Chondrocyte (in vitro differentiated cells): Measurements from ENCODE around the gene MAX. TPM values are rescaled to one million over a fixed set of nuclear protein-coding genes. Genes with fewer than 3 reads are reported as not detected.

ENCODE experiments used
- DNase-seq: peaks from one replicate; pipeline ENCODE4 v3.0.0; 2021; ENCODE audit warnings: mixed read lengths, low spot score
- H3K27ac Mint-ChIP-seq: one replicate; pipeline ENCODE4 v1.8.0; 2021; ENCODE audit warnings: mild to moderate bottlenecking, moderate library complexity, mixed read lengths; ENCODE audit not compliant: unreplicated experiment
- H3K27me3 Mint-ChIP-seq: 2 replicates; pipeline ENCODE4 v1.8.0; 2021; ENCODE audit warnings: low read depth, mixed read lengths
- H3K36me3 Mint-ChIP-seq: 2 replicates; pipeline ENCODE4 v1.8.0; 2021; ENCODE audit warnings: low read depth, mixed read lengths
- H3K4me1 Mint-ChIP-seq: 2 replicates; pipeline ENCODE4 v1.8.0; 2021; ENCODE audit warnings: low read depth, mild to moderate bottlenecking, mixed read lengths
- H3K4me3 Mint-ChIP-seq: one replicate; pipeline ENCODE4 v1.8.0; 2021; ENCODE audit warnings: mild to moderate bottlenecking, moderate library complexity, mixed read lengths; ENCODE audit not compliant: unreplicated experiment
- H3K9me3 Mint-ChIP-seq: 2 replicates; pipeline ENCODE4 v1.8.0; 2021; ENCODE audit warnings: low read depth, mixed read lengths
- total RNA-seq: library from RNA; stranded (reverse); gene quantifications from 3 replicates; pipeline ENCODE4 v1.2.1, GENCODE V29; 2021
- TF ChIP-seq, protein P1 (sequence below): fragments of 200-600 bp; sonication (generic); IDR thresholded peaks from 2 replicates; pipeline ENCODE4 v1.5.0; 2021; ENCODE audit warnings: antibody characterized with exemption, mild to moderate bottlenecking, moderate library complexity

Gene MAX
- total RNA-seq, 1 donor from 2014 or later = 94.1 TPM

DNA sequence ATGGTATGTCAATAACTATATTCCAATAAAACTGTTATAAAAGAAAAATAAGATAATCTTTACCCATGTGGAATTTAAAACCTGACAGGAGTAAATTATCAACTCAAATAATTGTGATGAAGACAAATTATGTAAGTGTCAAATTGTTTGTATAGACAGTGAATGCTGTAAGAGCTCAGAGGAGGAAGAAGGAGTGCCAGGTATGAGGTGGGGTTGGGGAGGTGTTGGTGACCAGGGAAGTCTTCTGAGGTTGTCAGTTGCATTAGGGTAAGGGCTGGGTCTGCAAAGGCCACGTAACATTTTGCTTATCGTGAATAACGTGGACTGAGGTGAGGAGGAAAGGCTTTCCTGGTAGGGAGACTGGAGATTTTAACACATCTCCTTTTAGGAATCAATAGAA, 2.5 kb upstream of the MAX start:
- no peak overlapping the region for H3K4me3 Mint-ChIP-seq
- H3K36me3 Mint-ChIP-seq = peaks cover 3% of the 10 kb centered on the region
- no peak for DNase-seq
- peaks cover 21% of the 10 kb centered on the region for H3K4me1 Mint-ChIP-seq
- no peaks in the 10 kb centered on the region for H3K9me3 Mint-ChIP-seq
- no peak overlapping the region for H3K27ac Mint-ChIP-seq
- H3K27me3 Mint-ChIP-seq = no peaks in the 10 kb centered on the region
- TF ChIP-seq, protein P1, sequence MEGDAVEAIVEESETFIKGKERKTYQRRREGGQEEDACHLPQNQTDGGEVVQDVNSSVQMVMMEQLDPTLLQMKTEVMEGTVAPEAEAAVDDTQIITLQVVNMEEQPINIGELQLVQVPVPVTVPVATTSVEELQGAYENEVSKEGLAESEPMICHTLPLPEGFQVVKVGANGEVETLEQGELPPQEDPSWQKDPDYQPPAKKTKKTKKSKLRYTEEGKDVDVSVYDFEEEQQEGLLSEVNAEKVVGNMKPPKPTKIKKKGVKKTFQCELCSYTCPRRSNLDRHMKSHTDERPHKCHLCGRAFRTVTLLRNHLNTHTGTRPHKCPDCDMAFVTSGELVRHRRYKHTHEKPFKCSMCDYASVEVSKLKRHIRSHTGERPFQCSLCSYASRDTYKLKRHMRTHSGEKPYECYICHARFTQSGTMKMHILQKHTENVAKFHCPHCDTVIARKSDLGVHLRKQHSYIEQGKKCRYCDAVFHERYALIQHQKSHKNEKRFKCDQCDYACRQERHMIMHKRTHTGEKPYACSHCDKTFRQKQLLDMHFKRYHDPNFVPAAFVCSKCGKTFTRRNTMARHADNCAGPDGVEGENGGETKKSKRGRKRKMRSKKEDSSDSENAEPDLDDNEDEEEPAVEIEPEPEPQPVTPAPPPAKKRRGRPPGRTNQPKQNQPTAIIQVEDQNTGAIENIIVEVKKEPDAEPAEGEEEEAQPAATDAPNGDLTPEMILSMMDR = no peak

DNA sequence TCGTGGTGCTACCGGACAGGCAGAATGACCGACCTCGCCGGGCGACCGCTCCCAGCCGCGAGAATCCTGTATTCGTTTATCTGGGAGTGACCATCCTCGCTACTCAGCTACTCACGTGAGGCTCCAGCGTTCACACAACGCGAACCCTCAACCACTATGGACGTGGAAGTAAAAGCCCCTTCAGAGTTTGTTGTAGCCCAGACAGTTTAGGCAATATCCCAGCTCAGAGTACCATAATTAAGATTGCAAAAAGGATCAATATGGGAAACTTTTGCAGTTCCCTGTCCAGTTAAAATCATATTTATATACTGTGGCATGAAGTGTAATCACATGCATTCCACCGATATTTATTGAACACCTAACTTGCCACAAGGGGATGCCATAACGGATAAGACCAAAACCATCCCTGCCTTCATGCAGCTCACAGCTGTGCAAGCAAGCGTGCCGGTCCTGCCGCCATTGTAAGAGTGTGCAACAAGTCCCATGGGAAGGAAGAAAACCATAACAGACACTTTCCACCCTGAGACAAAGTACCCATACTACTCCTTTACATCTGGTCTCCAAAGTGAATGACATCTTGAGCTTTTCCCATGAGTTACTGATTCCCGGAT, 938 bp upstream of the MAX start:
- no peak for DNase-seq

DNA sequence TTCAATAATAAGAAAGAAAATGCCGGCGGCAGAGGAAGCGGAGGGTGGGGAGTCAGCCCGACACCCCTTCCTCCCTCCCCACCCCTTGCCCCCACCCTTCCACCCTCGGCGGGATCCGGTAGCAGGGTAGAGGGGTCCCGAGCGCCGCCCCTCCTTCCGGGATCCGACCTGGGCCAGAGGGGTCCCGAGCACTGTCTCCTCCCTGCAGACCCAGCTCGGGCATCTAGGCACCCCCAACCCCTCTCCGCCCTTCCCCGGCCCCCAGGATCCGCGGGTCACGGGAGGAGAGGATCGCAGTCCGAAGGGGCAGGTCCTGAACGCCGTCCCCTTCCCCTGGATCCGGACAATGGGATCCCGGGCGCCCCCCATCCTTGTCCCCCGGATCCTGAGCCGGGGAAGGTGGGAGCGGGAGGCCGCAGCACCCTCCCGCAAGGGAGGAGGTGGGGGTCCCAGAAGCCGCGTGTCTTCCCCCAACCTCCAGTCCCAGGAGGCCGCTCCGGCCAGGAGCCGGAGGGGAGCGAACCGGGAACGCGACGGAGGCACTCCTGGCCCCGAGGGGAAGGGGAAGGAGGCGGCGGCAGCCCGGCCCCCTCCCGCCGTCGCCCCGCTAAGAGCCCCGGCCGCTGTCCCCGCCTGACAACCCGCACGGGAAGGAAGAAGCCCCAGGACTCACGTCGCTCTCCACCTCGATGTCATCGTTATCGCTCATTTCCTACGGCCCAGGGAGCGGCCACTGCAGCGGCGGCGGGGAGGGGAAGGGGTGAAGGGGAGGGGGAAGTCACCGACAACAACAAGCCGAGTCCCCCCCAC, 481 bp downstream of the MAX start:
- DNase-seq = no peak
- Mint-ChIP-seq H3K36me3 (peaks cover 3% of the 10 kb centered on the region), H3K4me3 (peak overlapping the region; percentile 82), H3K27me3 (no peaks in the 10 kb centered on the region), H3K9me3 (no peaks in the 10 kb centered on the region), H3K27ac (peak overlapping the region; percentile 95), H3K4me1 (peaks cover 34% of the 10 kb centered on the region)
- TF ChIP-seq, protein P1 = no peak

More for the DNA sequence above, 938 bp upstream of the MAX start:
- Mint-ChIP-seq H3K4me3 (peak overlapping the region; percentile 82), H3K36me3 (peaks cover 3% of the 10 kb centered on the region), H3K27ac (peak overlapping the region; percentile 94), H3K9me3 (no peaks in the 10 kb centered on the region), H3K27me3 (no peaks in the 10 kb centered on the region), H3K4me1 (peaks cover 30% of the 10 kb centered on the region)
- TF ChIP-seq, protein P1 = peak; percentile 48

DNA sequence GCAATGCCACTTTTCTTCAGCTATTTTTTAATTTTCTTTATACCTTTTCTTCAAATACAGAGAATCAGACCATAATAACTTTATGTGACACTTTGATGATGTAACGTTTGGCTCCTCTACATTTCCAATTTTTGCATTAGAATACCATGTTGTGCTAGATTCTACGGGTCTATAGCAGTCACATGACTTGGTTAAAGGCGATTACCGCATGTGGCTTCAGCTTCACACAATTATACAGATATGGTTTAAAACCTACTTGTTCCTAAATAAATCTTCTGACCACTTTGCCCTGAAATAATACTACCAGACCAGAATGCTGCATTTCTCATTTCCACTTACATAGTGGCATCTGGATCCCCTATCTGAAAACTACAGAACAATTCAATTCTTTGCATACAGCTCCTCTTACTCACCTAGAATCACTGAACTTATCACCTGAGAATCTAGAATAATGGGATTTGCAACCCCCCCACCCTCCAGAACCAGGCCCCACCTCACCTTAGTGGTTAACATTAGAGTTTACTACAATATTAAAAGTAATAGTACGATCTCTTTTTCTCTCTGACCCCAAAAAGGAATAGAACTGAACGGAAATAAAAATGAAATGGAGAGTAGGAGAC, 1.3 kb downstream of the MAX start:
- H3K4me3 Mint-ChIP-seq = peak overlapping the region; percentile 82
- no peaks in the 10 kb centered on the region for H3K27me3 Mint-ChIP-seq
- no peak for DNase-seq
- no peaks in the 10 kb centered on the region for H3K9me3 Mint-ChIP-seq
- H3K27ac Mint-ChIP-seq = peak overlapping the region; percentile 77
- H3K36me3 Mint-ChIP-seq = peaks cover 3% of the 10 kb centered on the region
- TF ChIP-seq, protein P1 = no peak
- H3K4me1 Mint-ChIP-seq = peaks cover 42% of the 10 kb centered on the region

DNA sequence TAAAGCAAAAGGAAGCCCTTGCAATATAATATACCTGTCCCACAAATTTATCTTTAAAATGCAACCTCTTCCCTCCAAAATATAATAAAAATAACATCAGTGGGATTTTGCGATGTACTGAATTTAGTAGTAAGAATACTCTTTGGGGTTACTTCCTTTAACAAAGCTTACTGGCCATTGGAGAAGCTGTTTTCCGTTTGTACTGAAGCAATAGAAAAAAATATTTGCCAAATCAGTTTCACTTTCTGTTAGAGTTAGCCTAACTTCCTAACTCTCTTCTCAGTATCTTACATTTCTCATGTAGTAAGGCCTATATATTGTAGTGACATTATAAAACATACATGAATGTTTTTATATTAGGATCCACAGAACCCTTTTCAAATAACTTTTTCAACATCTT, 3.7 kb downstream of the MAX start:
- Mint-ChIP-seq H3K9me3 (no peaks in the 10 kb centered on the region), H3K4me1 (peaks cover 52% of the 10 kb centered on the region), H3K27me3 (no peaks in the 10 kb centered on the region), H3K27ac (peak overlapping the region; percentile 65), H3K36me3 (peaks cover 10% of the 10 kb centered on the region), H3K4me3 (no peak overlapping the region)
- TF ChIP-seq, protein P1 = no peak
- no peak for DNase-seq
